Liver (tissue), 9 donors: ENCODE data around the gene ZFYVE28. TPM values are rescaled to one million over a fixed set of nuclear protein-coding genes. Genes with fewer than 3 reads are reported as not detected.

Source experiments
- DNase-seq: peaks from one replicate; pipeline ENCODE4 v3.0.0-alpha.2; 2017; ENCODE audit warnings: low spot score
- H3K27ac ChIP-seq, 2 donors: one replicate each; pipeline ENCODE4 v1.7.0; 2013; ENCODE audit warnings: inconsistent platforms in 2 of 2, low read length in 2 of 2, control low read depth in 1 of 2, low read depth in 1 of 2, mild to moderate bottlenecking in 1 of 2
- H3K27me3 ChIP-seq, 4 donors: one replicate each; pipeline versions ENCODE4 v1.6.1 to v1.7.0; 2013; ENCODE audit warnings: low read length in 3 of 4, inconsistent platforms in 1 of 4, mild to moderate bottlenecking in 1 of 4, moderate library complexity in 1 of 4; ENCODE audit not compliant: control insufficient read depth in 4 of 4, insufficient read depth in 4 of 4
- H3K36me3 ChIP-seq, 4 donors: one replicate each; pipeline versions ENCODE4 v1.6.1 to v1.7.0; 2013; ENCODE audit warnings: low read length in 3 of 4, mild to moderate bottlenecking in 3 of 4, low read depth in 1 of 4, moderate library complexity in 1 of 4; ENCODE audit not compliant: control insufficient read depth in 4 of 4, insufficient read depth in 3 of 4
- H3K4me1 ChIP-seq, 4 donors: one replicate each; pipeline versions ENCODE4 v1.6.1 to v1.7.0; 2013; ENCODE audit warnings: low read length in 3 of 4, mild to moderate bottlenecking in 3 of 4, moderate library complexity in 1 of 4; ENCODE audit not compliant: control insufficient read depth in 4 of 4, insufficient read depth in 4 of 4
- H3K4me3 ChIP-seq, 3 donors: one replicate each; pipeline versions ENCODE4 v1.6.1 to v1.7.0; 2013; ENCODE audit warnings: low read length in 3 of 3, control low read depth in 1 of 3, low read depth in 1 of 3, mild to moderate bottlenecking in 1 of 3
- H3K9ac ChIP-seq, 2 donors: one replicate each; pipeline ENCODE4 v1.7.0; 2013; ENCODE audit warnings: low read length in 2 of 2, mild to moderate bottlenecking in 2 of 2, moderate library complexity in 2 of 2, control low read depth in 1 of 2, low read depth in 1 of 2
- H3K9me3 ChIP-seq, 4 donors: one replicate each; pipeline versions ENCODE4 v1.6.1 to v1.7.0; 2013; ENCODE audit warnings: low read length in 3 of 4; ENCODE audit not compliant: control insufficient read depth in 4 of 4
- EGR1 ChIP-seq, 2 donors: IDR thresholded peaks; 2 replicates each; pipeline ENCODE4 v1.6.1; 2016 to 2018; ENCODE audit warnings: antibody characterized with exemption in 2 of 2, low read depth in 2 of 2
- FOXA1 ChIP-seq: IDR thresholded peaks from 2 replicates; pipeline ENCODE4 v1.6.1; 2016; ENCODE audit warnings: antibody characterized with exemption
- FOXA2 ChIP-seq: IDR thresholded peaks from 2 replicates; pipeline ENCODE4 v1.6.1; 2016; ENCODE audit warnings: antibody characterized with exemption
- GABPA ChIP-seq, 2 donors: IDR thresholded peaks in 1 of 2; conservative IDR thresholded peaks in 1 of 2; 2 replicates each; pipeline ENCODE4 v1.6.1; 2016; ENCODE audit warnings: antibody characterized with exemption in 2 of 2, mild to moderate bottlenecking in 1 of 2, moderate library complexity in 1 of 2
- HNF4A ChIP-seq, 2 donors: conservative IDR thresholded peaks; 2 replicates each; pipeline ENCODE4 v1.6.1; 2016; ENCODE audit warnings: antibody characterized with exemption in 2 of 2, mild to moderate bottlenecking in 2 of 2
- JUND ChIP-seq, 2 donors: IDR thresholded peaks; 2 replicates each; pipeline ENCODE4 v1.6.1; 2016; ENCODE audit warnings: antibody characterized with exemption in 2 of 2
- NR2F2 ChIP-seq: IDR thresholded peaks from 2 replicates; pipeline ENCODE4 v1.6.1; 2016; ENCODE audit warnings: antibody characterized with exemption
- RAD21 ChIP-seq, 2 donors: IDR thresholded peaks; 2 replicates each; pipeline ENCODE4 v1.6.1; 2016; ENCODE audit warnings: antibody characterized with exemption in 2 of 2, mild to moderate bottlenecking in 2 of 2
- REST ChIP-seq: IDR thresholded peaks from 2 replicates; pipeline ENCODE4 v1.6.1; 2016; ENCODE audit warnings: antibody characterized with exemption, mild to moderate bottlenecking
- RXRA ChIP-seq, 2 donors: IDR thresholded peaks; 2 replicates each; pipeline ENCODE4 v1.6.1; 2017 to 2018; ENCODE audit warnings: antibody characterized with exemption in 2 of 2, mild to moderate bottlenecking in 1 of 2
- SP1 ChIP-seq: IDR thresholded peaks from 2 replicates; pipeline ENCODE4 v1.6.1; 2018; ENCODE audit warnings: antibody characterized with exemption, mild to moderate bottlenecking
- TAF1 ChIP-seq: conservative IDR thresholded peaks from 2 replicates; pipeline ENCODE4 v1.6.1; 2016; ENCODE audit warnings: antibody characterized with exemption, mild to moderate bottlenecking
- YY1 ChIP-seq: IDR thresholded peaks from 2 replicates; pipeline ENCODE4 v1.6.1; 2016; ENCODE audit warnings: antibody characterized with exemption, mild to moderate bottlenecking
- ZBTB33 ChIP-seq: IDR thresholded peaks from 2 replicates; pipeline ENCODE4 v1.6.1; 2016; ENCODE audit warnings: antibody characterized with exemption
- WGBS: extraction: QIAGEN DNeasy Blood & Tissue Kit; methylation state at CpG from one replicate; pipeline ENCODE4 v1.1.7; 2013; 5-methylcytosine and 5-hydroxymethylcytosine counted together
- polyA plus RNA-seq, 2 donors: library from polyadenylated mRNA; stranded (reverse) in 1 of 2; unstranded in 1 of 2; fragments of 200-250 nt in 1 of 2; fragments of >200 nt in 1 of 2; fragmentation: Nextera tagmentation in 1 of 2; extraction: Ambion mirVana in 1 of 2; gene quantifications; one replicate each; pipeline versions ENCODE4 v1.2.1 to v1.2.3, GENCODE V29; 2013 to 2015
- total RNA-seq, 2 donors: library from RNA; depleted of rRNA; stranded (reverse); fragments of >200 nt; gene quantifications; one replicate each; pipeline ENCODE4 v1.2.3, GENCODE V29; 2014
- TF ChIP-seq, protein P1 (sequence below): fragments of 150-350 bp; IDR thresholded peaks from 2 replicates; pipeline ENCODE4 v1.5.1; 2017; ENCODE audit warnings: improper control_type of control experiment, low read depth, low read length; ENCODE audit not compliant: missing input control
- TF ChIP-seq, protein P2 (sequence below): IDR thresholded peaks from 2 replicates; pipeline ENCODE4 v1.6.1; 2016; ENCODE audit warnings: antibody characterized with exemption
- donor health status: healthy.
- donor health status: healthy.
- donor health status: healthy.
- donor health status: healthy.
- donor health status: healthy.

Gene ZFYVE28
- total and polyA plus RNA-seq, 4 donors, result 2.0 to 6.1 (median 2.7) TPM

GRCh38 chr4:2264481-2265041 is 153.9 kb downstream of the ZFYVE28 start:
- H3K4me1 ChIP-seq, result peaks cover 8 to 31% (median 20%) of the 10 kb centered on the region in 4 donors
- no peak overlapping the region for H3K27ac ChIP-seq

DNA sequence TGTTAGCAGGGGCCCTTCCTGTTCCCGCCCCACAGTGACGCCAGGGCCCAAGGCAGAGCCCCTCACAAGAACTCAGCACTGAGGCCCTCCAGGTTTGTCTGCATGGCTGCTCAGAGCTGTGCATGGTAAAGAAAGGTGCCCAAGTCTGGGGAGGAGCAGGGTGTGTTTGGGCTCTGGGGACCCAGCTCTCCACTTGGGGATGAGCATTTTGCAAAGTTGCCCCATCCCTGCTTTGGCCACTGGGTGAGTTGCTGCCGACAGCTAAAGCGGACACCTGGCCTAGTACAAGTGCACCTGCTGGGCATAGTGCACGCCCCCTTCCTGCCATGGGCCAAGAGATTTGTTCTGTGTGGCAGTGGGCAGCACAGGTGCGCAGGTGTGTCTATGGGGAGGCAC is 154.5 kb downstream of the ZFYVE28 start:
- H3K36me3 ChIP-seq, result no peaks in the 10 kb centered on the region
- no peak overlapping the region for H3K9ac ChIP-seq
- 89% methylated on average over 6 of the region's 6 CpGs for WGBS
- H3K4me1 ChIP-seq, result peaks cover 8 to 38% (median 20%) of the 10 kb centered on the region in 4 donors
- no peak overlapping the region for H3K4me3 ChIP-seq
- no peak for TF ChIP-seq RAD21 (IDR thresholded peaks at IDR 0.05)
- no peak for TF ChIP-seq EGR1 (IDR thresholded peaks at IDR 0.05; ENCODE audit: low read depth in 2 of 2)
- TF ChIP-seq FOXA1, result no peak
- H3K27ac ChIP-seq, result no peak overlapping the region
- no peak for DNase-seq
- H3K27me3 ChIP-seq, result no peaks in the 10 kb centered on the region
- H3K9me3 ChIP-seq, result no peaks in the 10 kb centered on the region

More at GRCh38 chr4:2264481-2265041, 153.9 kb downstream of the ZFYVE28 start:
- Histone ChIP-seq H3K36me3 (no peaks in the 10 kb centered on the region), H3K4me3 (no peak overlapping the region), H3K27me3 (no peaks in the 10 kb centered on the region), H3K9me3 (no peaks in the 10 kb centered on the region), H3K9ac (no peak overlapping the region)
- TF ChIP-seq TAF1 (no peak), SP1 (no peak), FOXA2 (no peak), REST (no peak), RAD21 (IDR thresholded peaks at IDR 0.05) (no peak), EGR1 (IDR thresholded peaks at IDR 0.05; ENCODE audit: low read depth in 2 of 2) (no peak), NR2F2 (no peak), ZBTB33 (no peak), HNF4A (conservative IDR thresholded peaks at IDR 0.05) (no peak)
- DNase-seq, result no peak
- WGBS, result 91% methylated on average over 6 of the region's 6 CpGs

- 50% methylated on average over 13 of the region's 13 CpGs for WGBS
- TF ChIP-seq, protein P1, sequence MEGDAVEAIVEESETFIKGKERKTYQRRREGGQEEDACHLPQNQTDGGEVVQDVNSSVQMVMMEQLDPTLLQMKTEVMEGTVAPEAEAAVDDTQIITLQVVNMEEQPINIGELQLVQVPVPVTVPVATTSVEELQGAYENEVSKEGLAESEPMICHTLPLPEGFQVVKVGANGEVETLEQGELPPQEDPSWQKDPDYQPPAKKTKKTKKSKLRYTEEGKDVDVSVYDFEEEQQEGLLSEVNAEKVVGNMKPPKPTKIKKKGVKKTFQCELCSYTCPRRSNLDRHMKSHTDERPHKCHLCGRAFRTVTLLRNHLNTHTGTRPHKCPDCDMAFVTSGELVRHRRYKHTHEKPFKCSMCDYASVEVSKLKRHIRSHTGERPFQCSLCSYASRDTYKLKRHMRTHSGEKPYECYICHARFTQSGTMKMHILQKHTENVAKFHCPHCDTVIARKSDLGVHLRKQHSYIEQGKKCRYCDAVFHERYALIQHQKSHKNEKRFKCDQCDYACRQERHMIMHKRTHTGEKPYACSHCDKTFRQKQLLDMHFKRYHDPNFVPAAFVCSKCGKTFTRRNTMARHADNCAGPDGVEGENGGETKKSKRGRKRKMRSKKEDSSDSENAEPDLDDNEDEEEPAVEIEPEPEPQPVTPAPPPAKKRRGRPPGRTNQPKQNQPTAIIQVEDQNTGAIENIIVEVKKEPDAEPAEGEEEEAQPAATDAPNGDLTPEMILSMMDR, result no peak
- TF ChIP-seq RAD21 (IDR thresholded peaks at IDR 0.05) (no peak), FOXA1 (no peak), GABPA (IDR thresholded peaks at IDR 0.05 in 1 of 2, conservative IDR thresholded peaks at IDR 0.05 in 1 of 2) (no peak), JUND (IDR thresholded peaks at IDR 0.05) (no peak), RXRA (IDR thresholded peaks at IDR 0.05) (no peak), HNF4A (conservative IDR thresholded peaks at IDR 0.05) (no peak), EGR1 (IDR thresholded peaks at IDR 0.05; ENCODE audit: low read depth in 2 of 2) (no peak), YY1 (no peak), SP1 (no peak)
- TF ChIP-seq, protein P2, sequence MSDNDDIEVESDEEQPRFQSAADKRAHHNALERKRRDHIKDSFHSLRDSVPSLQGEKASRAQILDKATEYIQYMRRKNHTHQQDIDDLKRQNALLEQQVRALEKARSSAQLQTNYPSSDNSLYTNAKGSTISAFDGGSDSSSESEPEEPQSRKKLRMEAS, result no peak
- H3K36me3 ChIP-seq, result no peaks in the 10 kb centered on the region
- H3K9ac ChIP-seq, result peak overlapping the region in 1 of 2 donors; percentile 43
- H3K4me1 ChIP-seq, result peaks cover 8 to 40% (median 22%) of the 10 kb centered on the region in 4 donors
- H3K4me3 ChIP-seq, result peak overlapping the region; percentile 14 to 72 (median 69)
- DNase-seq, result no peak
- H3K27ac ChIP-seq, result peak overlapping the region; percentile 81 to 85
- no peaks in the 10 kb centered on the region for H3K9me3 ChIP-seq
- H3K27me3 ChIP-seq, result no peaks in the 10 kb centered on the region
These were observed 155.5 kb downstream of the ZFYVE28 start for GRCh38 chr4:2262944-2263250.
